SK-N-SH treated with all-trans-retinoic acid at 6 μM for 48 hours (cell line): Measurements from ENCODE around the gene SLC22A8.
A peak's percentile ranks its signal among the peaks of the same experiment; 100 is the strongest.

Source experiments
- ATAC-seq: fragments of 200-7000 bp; cut with Tn5 transposase; 3 replicates; pipeline ENCODE4 v1.9.1; 2020; ENCODE audit warnings: mild to moderate bottlenecking, moderate library complexity
- CSRNP3 ChIP-seq: fragments of 250-450 bp; sonication (Bioruptor Pico); IDR thresholded peaks from 2 replicates; pipeline ENCODE4 v1.5.1; 2021; ENCODE audit warnings: mild to moderate bottlenecking, moderate library complexity
- ESRRG ChIP-seq: fragments of 250-450 bp; sonication (Bioruptor Pico); IDR thresholded peaks from 2 replicates; pipeline ENCODE4 v1.6.1; 2021; ENCODE audit warnings: mild to moderate bottlenecking
- GLIS3 ChIP-seq: fragments of 250-450 bp; sonication (Bioruptor Pico); IDR thresholded peaks from 2 replicates; pipeline ENCODE4 v1.5.0; 2020; ENCODE audit warnings: mild to moderate bottlenecking, moderate library complexity
- OSR1 ChIP-seq: fragments of 250-450 bp; sonication (Bioruptor Pico); IDR thresholded peaks from 2 replicates; pipeline ENCODE4 v1.8.0; 2022; ENCODE audit warnings: moderate library complexity, mild to moderate bottlenecking, inconsistent platforms
- PATZ1 ChIP-seq: fragments of 250-450 bp; sonication (Bioruptor Pico); IDR thresholded peaks from 2 replicates; pipeline ENCODE4 v1.8.0; 2020; ENCODE audit warnings: mild to moderate bottlenecking, moderate library complexity, borderline replicate concordance
- POU6F1 ChIP-seq: fragments of 250-450 bp; sonication (Bioruptor Pico); IDR thresholded peaks from 2 replicates; pipeline ENCODE4 v1.8.0; 2021; ENCODE audit warnings: low read depth, mild to moderate bottlenecking, moderate library complexity, borderline replicate concordance
- PPARA ChIP-seq: fragments of 250-450 bp; sonication (Bioruptor Pico); IDR thresholded peaks from 2 replicates; pipeline ENCODE4 v1.5.0; 2020; ENCODE audit warnings: mild to moderate bottlenecking, borderline replicate concordance
- RARB ChIP-seq: fragments of 250-450 bp; sonication (Bioruptor Pico); IDR thresholded peaks from 2 replicates; pipeline ENCODE4 v1.8.0; 2021; ENCODE audit warnings: mild to moderate bottlenecking, moderate library complexity
- SNAI2 ChIP-seq: fragments of 250-450 bp; sonication (Bioruptor Pico); IDR thresholded peaks from 2 replicates; pipeline ENCODE4 v1.5.0; 2020; ENCODE audit warnings: mild to moderate bottlenecking, moderate library complexity
- TSHZ2 ChIP-seq: fragments of 250-450 bp; sonication (Bioruptor Pico); IDR thresholded peaks from 2 replicates; pipeline ENCODE4 v1.5.0; 2020; ENCODE audit warnings: mild to moderate bottlenecking, moderate library complexity
- ZC3H10 ChIP-seq: fragments of 250-450 bp; sonication (Bioruptor Pico); IDR thresholded peaks from 2 replicates; pipeline ENCODE4 v1.5.1; 2021; ENCODE audit warnings: mild to moderate bottlenecking, moderate library complexity
- ZFP3 ChIP-seq: fragments of 250-450 bp; sonication (Bioruptor Pico); IDR thresholded peaks from 2 replicates; pipeline ENCODE4 v1.5.0; 2020; ENCODE audit warnings: mild to moderate bottlenecking, moderate library complexity
- ZFP30 ChIP-seq: fragments of 450-650 bp; formaldehyde crosslinking; IDR thresholded peaks from 2 replicates; pipeline ENCODE4 v1.5.0; 2022; ENCODE audit warnings: mild to moderate bottlenecking, moderate library complexity
- ZNF565 ChIP-seq: fragments of 450-650 bp; formaldehyde crosslinking; conservative IDR thresholded peaks from 2 replicates; pipeline ENCODE4 v1.5.0; 2020; ENCODE audit warnings: low read depth, mild to moderate bottlenecking, moderate library complexity
- ZNF70 ChIP-seq: fragments of 450-650 bp; formaldehyde crosslinking; IDR thresholded peaks from 2 replicates; pipeline ENCODE4 v1.5.0; 2020; ENCODE audit warnings: mild to moderate bottlenecking, moderate library complexity
- ZNF8 ChIP-seq: fragments of 450-650 bp; formaldehyde crosslinking; IDR thresholded peaks from 2 replicates; pipeline ENCODE4 v1.5.0; 2020; ENCODE audit warnings: mild to moderate bottlenecking, moderate library complexity

Gene SLC22A8

GRCh38 chr11:63023841-63024648 lies 8.4 kb upstream of the SLC22A8 start:
- peak; percentile 97 for ATAC-seq
- no peak for TF ChIP-seq ZFP30
- TF ChIP-seq ZNF8 (CRISPR knock-in tag), result peak; percentile 74
- TF ChIP-seq, all 23 proteins: peak for 1

GRCh38 chr11:63023222-63023814 lies 7.7 kb upstream of the SLC22A8 start:
- TF ChIP-seq ZNF70 (CRISPR knock-in tag) (peak; percentile 88), ZC3H10 (CRISPR knock-in tag) (no peak)
- no peak; the same call in 2 of the 3 replicates for ATAC-seq

GRCh38 chr11:63022441-63022840 lies 6.8 kb upstream of the SLC22A8 start:
- no peak for ATAC-seq
- TF ChIP-seq PPARA (no peak), ZC3H10 (CRISPR knock-in tag) (no peak), ZNF565 (CRISPR knock-in tag) (no peak), RARB (no peak), POU6F1 (CRISPR knock-in tag) (no peak), TSHZ2 (CRISPR knock-in tag) (0 out of 2 replicates have a peak, but pooled peaks have one; percentile 25)

GRCh38 chr11:63020671-63021291 lies 5.1 kb upstream of the SLC22A8 start:
- no peak for ATAC-seq
- TF ChIP-seq ZNF565 (CRISPR knock-in tag) (no peak), CSRNP3 (CRISPR knock-in tag) (no peak), ZC3H10 (CRISPR knock-in tag) (no peak), GLIS3 (no peak), ZFP3 (CRISPR knock-in tag) (no peak), PATZ1 (CRISPR knock-in tag) (no peak), OSR1 (CRISPR knock-in tag) (no peak), ESRRG (no peak), SNAI2 (no peak)
- TF ChIP-seq, all 23 proteins: peak for 0

GRCh38 chr11:63019506-63019905 lies 3.9 kb upstream of the SLC22A8 start:
- ATAC-seq, result no peak
- TF ChIP-seq ZNF565 (CRISPR knock-in tag) (no peak), POU6F1 (CRISPR knock-in tag) (no peak), GLIS3 (no peak), ZNF70 (CRISPR knock-in tag) (no peak), CSRNP3 (CRISPR knock-in tag) (no peak), TSHZ2 (CRISPR knock-in tag) (no peak), ZNF8 (CRISPR knock-in tag) (no peak)
